HG03097 (cell line): ENCODE measurements around the gene TSACC.

ENCODE experiments used
- ATAC-seq: cut with Tn5 transposase; IDR thresholded peaks from one replicate; pipeline ENCODE4 v1.9.1; 2021; ENCODE audit not compliant: unreplicated experiment, low FRiP score

Gene TSACC

DNA sequence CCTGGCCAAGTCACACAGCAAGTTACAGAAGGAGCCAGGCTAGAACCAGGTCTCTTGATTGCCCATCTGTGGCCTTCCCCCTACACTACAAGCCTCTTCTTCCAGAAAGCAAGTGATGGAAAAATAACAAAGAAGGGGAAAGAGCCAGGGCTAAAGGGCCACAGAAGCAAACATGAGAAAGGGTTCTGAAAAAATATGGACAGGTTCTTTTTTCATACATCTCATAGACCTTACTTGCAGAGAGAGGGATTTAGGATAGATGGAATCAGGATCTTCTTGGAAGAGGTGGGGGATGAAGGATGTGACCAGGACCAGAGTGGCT, 33.9 kb downstream of the TSACC start:
- ATAC-seq = no peak

DNA sequence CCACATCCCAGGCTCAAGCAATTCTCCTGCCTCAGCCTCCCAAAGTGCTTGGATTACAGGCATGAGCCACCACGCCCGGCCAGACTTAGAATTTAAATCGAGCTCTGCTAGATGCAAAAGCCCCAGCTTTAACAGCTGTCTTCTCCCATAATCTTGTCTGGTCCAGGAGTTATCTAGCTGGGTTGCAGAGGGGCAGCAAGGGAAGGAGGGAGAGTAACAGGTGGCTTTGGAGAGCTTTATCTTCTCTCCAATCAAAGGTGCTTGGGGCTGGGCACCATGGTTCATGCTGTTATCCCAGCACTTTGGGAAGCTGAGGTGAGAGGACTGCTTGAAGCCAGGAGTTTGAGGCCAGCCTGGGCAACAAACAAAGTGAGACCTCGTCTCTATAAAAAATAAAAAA, 34.5 kb downstream of the TSACC start:
- no peak for ATAC-seq

DNA sequence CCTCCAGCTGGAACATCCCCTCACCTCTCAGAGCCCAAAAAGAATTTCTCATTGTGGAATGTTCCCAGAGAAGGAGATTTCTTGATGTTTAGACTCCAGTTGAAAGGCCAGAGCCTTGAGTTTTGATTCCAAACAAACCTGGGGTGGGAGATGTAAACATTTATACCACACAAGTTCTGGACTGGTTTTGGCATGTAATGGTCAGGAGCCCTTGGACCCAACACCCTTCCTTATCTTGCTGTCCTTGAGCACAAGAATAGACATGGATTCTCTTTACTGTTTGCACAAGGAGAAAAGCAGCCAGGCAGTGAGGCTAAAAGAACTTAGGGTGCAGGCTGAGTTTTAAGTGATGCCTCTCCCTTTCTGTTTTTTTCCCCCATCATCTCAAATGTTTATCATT, 35.2 kb downstream of the TSACC start:
- ATAC-seq = no peak

DNA sequence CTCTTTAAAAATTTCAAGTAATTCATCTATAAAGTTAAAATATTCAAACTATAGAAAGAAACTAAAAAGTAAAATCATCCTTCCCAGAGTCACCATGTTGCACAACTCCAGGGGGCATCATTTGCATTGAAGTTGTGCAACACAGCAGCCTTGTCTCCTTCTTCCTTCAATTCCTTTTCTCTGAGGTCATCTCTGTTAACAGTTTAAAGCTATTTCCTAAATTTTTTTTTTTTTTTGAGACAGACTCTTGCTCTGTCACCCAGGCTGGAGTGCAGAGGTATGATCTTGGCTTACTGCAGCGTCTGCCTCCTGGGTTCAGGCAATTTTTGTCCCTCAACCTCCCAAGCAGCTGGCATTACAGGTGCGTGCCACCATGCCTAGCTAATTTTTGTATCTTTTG, 37.8 kb downstream of the TSACC start:
- no peak for ATAC-seq

DNA sequence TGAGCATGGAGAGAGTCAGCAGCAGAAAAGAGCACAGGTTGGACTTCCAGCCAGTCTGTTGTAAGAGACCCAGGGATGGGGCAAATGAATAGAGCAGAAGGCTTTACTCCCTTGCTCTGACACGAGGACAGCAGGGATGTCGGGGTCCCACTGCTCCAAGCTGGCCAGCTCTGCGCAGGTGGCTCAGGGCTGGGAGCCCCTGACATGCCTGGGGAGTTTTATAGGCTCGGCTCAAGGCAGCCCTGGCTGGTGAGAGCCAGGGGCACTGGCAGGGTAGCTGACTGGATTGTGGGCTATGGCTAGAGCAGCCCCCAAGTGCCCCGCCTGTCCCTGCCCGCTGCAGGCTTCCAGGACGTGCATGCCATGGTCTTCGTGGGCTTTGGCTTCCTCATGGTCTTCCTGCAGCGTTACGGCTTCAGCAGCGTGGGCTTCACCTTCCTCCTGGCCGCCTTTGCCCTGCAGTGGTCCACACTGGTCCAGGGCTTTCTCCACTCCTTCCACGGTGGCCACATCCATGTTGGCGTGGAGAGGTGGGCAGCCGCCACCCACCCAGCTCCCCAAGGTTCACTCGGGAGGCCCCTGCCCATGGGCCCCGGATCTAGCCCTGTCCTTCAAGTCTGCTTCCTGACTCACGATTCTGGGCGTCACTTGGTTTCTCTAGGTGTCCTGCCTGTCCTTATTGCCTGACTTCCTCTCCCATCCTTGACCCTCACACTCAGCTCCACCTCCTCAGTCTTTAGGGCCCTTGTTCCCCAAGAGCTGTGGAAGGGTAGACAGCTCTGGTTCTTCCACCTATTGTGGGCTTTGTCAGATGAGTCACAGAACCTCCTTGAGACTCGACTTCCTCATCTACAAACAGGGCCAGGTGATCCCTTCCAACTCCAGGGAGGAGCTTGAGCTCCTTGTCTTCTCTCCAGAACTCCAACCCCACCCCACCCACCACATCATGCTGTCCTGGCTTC, 38.9 kb downstream of the TSACC start:
- no peak for ATAC-seq

DNA sequence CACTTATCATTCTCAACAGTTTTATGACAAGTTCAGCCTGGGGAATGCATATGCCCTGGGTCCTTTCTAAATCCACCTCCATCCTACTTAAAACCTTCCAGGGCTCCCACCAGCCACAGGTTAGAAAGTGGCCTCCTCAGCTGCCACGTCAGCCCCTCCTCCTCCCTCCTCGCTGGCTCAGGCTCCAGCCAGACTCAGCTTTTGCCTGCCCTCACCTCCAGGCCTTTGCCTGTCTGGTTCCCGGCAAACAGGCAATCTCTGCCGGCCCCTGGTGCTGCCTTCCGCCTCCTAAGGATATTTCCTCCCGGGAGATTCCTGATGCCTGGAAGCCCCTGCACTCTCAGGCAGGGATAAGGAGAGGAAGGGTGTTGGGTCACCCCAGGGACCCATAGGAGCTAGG, 40.2 kb downstream of the TSACC start:
- ATAC-seq = no peak

DNA sequence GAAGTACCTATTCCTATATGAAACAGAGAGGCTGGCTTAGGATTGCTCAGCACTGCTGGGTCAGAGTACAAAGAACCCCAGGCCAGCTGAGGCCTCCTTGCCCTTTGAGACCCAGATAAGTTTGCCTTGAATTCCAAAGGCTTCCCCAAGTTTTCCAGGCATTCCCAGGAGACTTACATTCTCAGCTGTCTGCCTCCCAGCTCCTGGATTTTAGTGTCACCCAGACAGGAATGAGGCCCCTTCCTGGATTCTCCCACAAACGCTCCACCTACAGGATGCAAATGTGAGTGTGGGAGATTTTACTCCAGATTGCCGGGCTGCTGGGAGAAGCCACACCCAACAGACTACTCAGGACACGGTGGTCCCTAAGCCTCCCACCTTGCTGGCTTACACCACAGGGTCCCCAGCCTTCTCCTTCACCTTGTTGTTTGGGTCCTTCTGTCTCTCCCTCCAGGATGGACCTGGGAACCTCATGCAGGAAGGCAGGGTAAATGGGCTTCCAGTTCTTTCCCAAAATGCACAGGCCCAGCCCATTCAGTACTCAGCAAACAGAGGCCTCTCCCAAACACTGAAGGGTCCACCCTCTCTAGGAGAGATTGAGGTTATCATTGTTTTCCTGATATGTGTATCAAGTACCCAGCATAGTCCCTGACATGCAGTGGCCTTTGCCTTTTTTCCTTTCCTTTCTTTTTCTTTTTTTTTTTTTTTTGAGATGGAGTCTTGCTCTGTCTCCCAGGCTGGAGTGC, 41.3 kb downstream of the TSACC start:
- ATAC-seq = no peak

DNA sequence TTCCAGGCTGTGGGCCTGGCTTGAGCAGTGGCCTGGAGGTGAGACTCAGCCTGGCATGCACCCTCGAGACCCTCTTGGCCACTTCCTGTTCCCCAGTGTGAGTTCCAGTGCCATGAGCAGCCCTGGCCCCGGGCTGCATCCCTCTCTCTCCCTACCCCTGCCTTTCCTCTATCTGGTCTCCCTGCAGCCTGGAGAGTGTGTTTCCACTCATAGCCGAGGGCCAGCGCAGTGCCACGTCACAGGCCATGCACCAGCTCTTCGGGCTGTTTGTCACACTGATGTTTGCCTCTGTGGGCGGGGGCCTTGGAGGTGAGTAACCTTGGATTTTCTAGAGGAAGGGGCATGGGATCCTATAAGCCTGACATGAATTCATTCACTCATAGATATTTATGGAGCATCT, 44.2 kb downstream of the TSACC start:
- ATAC-seq = no peak

DNA sequence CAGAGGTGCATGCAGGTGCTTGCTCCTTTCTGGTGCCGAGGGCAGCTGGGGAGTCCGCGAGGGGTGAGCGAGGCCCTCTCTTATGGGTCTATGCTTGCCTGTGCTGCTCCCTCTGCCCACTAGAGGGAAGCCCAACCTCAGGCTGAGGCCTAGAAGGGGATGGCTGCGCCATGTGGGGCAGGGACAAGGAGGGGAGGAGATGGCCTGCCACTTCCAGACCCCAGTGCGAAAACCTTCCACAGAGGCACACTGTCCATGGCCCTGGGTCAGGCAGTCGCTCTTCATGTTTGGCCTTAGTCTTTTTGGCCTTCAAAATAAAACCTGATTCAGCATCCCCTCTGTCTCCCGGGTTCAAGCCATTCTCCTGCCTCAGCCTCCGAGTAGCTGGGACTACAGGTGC, 44.7 kb downstream of the TSACC start:
- ATAC-seq = no peak

DNA sequence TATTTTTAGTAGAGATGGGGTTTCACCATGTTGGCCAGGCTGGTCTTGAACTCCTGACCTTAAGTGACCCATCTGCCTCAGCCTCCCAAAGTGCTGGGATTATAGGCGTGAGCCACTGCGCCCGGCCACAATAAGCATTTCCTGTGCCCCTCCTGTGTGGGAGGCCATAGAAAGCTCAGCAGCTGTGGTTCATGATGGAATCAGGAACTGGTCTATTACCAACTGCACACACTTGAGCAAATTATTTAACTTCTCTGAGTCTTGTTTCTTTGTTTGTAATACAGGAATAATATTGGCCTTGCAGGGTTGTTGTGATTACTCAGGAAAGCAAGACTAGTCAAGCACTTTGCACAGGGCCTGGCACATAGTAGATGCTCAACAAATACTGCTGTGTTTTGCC, 45.7 kb downstream of the TSACC start:
- no peak for ATAC-seq

DNA sequence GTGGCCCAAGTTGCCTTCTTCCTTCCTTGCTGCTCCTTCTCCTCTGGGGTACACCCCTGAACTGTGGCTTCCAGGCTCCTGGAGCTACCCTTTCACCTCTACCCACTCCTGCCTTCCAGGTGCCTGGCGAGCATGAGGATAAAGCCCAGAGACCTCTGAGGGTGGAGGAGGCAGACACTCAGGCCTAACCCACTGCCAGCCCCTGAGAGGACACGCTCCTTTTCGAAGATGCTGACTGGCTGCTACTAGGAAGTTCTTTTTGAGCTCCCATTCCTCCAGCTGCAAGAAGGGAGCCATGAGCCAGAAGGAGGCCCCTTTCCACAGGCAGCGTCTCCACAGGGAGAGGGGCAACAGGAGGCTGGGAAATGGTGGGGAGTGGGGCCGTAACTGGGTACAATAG, 46.3 kb downstream of the TSACC start:
- no peak for ATAC-seq

DNA sequence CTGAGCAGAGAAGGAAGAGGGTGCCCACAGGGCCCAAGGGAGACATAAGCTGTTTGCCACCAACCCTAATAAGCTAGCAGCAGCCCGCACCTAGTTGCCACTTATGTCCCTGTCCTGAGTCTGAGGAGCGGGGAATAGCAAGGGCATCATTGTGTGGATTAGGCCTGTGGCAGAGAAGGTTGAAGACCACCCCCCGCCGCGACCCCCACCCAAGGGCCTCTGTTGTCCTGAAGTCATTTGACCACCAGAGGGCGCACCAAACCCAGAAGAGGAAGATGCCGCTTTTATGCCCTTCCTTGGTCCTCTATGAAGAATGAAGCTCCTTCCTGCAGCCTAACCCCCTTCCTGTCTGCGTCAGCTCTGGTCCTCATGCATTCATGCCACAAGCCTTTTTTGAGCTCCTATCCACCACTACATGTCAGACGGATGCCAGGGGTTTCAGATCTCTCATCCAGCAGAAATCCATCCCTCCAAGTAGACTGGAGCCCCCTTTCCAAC, 47.3 kb downstream of the TSACC start:
- no peak for ATAC-seq

DNA sequence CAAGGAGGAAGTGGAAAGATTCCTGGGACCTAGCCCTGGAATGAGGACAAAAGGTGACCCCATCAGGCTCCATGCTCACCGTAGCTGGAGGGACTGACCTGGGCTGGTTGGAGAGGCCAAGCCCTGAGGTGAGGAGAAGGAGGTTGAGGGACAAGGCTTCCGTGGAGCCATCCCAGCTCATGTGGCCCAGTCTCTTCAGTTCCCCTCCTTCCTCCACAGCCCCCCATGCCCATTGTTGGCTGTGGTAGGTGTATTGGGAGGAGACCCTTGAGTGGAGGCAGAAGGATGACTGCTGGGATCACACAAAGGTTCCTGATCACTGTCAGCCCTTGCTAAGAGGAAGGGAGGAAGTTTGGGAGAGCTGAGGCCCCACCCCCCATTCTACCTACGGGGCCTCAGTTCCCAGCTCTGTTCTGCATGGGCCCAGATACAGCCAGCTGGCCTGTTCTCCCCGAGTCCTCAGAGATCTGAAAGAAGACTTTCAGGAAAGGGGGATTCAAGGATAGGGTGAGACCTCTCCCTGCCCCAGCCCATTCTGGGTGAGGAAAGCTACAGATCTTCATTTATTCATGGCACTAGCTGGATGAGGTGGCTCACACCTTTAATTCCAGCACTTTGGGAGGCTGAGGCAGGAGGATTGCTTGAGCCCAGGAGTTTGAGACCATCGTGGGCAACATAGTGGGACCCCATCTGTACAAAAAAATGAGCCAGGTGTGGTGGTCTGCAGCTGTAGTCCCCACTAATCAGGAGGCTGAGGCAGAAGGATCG, 48.0 kb downstream of the TSACC start:
- ATAC-seq = no peak

DNA sequence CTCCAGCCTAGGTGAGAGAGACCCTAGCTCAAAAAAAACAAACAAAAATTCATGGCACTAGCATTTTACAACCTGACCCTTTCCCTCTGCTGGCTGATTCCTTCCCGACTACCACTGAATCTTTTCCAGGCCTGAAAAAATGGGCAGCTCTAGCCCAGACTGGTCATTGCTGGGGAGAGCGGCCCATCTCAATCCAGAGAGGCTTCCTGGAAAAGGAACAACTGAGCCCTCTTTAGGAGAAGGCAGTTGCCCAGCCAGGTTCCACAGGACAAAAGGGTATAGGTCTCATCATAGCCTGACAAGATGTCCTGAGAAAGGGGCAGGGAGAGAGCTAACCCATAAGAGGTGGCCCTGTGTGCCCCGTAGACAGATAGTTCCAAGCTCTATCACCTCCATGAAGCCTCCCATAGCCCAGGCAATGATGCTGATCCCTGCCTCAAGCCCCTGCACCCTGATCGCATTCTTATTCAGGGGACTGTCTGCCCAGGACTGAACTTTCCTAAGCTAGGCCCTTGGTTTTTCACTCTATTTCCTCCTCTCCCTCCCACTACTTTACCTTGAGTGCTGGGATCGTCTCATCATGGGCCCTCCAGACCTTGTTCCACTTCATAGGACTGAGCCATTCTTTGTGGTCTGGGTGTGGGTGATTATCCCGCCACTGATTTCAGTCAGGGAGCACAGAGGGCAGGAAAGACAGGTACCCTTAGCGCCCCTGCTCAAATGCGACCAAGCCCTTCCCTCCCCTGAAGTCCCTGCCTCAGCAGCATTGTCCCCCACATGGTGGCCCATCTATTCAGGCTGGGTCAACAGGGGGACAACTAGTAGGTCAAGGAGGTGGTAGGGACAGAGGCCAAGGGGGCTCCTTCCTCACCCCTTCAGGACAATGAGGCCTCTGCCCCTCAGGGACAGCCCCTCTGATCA, 48.9 kb downstream of the TSACC start:
- no peak for ATAC-seq

DNA sequence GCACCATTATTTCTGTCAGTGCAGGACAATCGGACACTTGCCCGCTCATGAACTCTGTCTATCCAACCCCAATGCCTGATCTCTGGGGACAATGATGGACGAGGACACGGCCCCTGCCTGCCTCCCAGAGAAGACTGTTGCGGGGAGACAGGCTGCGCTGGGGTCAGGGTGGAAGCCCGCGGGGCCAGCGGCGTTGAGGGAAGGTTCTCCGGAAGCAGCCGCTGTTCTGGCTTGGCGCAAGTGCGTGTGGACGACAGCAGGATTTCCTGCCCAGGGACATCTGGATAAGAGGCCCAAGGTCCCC, 49.5 kb downstream of the TSACC start:
- no peak for ATAC-seq

DNA sequence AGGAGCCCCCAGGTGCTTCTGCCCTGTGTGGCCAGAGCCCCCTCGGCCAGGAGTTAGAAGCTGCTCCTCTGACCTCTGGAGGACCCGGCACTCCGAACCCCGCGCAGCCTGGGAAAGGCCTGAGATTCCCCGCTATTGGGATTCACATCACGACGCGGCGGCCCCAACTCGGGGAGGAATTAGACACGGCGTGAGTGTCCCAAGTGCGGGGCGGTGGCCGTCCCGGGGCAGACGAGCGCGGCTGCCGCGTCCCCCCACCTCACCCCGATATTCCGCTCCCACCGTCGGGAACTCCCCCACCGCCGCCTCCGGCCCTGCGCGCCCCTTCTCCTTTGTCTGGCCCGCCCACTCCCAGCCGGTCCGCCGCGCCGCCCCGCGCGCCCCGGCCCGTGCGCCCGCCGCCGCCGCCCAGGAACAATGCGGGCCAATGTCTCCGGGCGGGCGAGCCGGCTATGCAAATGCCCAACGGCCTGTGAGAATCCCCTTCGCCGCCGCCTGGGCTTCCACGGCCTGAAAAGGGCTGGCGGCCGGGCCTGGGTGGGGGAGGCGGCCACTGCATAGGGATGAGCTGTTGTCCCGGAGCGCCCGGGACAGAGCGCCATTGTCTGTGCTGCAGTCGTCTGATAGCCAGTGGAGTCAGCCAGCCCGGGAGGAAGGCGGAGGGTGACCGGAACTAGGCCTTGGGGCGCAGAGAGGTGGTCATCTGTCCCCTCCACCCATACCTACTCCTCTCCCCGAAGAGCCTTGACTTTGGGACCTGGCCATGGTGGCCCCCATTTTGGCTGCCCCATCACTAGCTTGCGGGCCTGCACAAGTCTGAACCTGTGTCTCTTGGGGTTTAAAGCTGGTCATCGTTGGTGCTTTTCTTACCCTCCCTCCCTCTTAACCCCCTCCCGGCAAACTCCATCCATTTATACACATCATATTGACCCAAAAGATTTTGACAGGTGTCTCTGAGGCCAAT, 50.1 kb downstream of the TSACC start:
- ATAC-seq = no peak

DNA sequence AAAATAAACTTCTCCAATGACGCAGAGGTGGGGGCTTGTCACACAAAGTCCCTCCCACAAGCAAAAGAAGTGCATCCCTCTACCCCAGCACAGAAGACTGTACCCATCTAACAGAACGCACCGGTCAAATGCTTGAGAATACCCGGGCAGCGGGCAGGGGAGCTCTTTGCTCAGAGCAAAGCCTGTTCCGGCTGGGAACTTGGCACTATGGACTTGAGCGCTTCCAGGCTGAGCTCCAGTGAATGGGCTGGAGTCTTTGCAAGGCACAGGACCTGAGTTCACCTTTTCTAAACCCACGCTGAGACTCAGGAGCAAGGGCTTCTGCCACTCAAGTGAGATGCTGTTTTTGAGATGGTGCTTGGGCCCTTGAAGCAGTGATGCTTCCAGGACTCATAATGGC, 51.0 kb downstream of the TSACC start:
- ATAC-seq = no peak

DNA sequence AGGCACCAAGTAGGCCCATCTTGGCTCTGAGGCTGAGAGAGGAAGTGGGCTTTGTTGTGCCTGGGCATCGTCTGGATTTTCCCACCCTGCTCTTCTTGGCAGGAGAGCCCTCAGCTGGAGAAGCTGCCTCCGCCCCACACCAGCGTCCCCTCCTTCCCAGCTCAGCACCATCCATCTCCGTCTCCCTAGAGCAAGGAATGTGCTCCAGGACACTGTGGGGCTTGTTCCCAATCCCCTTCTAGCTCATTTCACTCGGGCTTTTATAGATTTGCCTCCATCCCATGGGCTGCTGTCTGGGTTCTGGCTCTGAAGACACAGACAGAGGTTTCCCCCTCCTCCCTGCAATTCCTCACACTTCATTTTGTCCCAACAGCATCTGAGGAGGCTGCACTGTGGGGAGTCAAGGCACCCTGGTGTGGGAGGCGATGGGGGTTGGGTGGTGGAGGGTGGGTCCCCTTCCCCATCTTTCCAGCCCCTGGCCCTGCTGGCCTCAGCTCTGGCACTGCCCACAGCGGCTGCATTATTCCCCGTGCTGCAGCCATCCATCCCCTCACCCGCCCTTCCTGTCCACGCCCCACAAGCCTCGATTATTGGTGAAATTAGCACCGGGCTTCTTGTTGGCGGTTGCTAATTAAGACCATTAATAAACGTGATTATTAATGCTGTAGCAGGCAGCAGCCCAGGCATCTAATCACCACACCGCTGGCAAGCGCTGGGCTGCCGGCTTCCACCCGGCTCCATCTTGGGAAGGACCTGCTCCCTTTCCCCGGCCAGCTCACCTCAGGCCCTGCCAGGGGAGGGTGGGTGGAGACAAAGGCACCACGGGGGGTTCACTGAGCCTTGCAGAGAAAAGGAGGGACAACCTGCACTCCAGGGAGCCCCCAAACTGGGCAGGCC, 52.4 kb downstream of the TSACC start:
- no peak for ATAC-seq
